ENCODE results near the gene HNRNPLL. TPM values are rescaled to one million over a fixed set of nuclear protein-coding genes. Genes with fewer than 3 reads are reported as not detected.

Gene HNRNPLL
- total RNA-seq, 2 experiments from 2014 or later = 7.6 to 47.9 TPM

GRCh38 chr2:38528534-38528933, 74.2 kb downstream of the HNRNPLL start:
- H3K27ac ChIP-seq (ENCODE audit: low read depth, low read length, poor library complexity, severe bottlenecking) = peak overlapping the region; percentile 84
- H4K20me1 ChIP-seq (ENCODE audit: insufficient read depth, low read length) = no peaks in the 10 kb centered on the region
- H3K4me1 ChIP-seq (ENCODE audit: insufficient read depth, low read length, poor library complexity, severe bottlenecking) = peaks cover 83% of the 10 kb centered on the region
- POLR2A ChIA-PET = interaction anchor here (0.6 to 1.0 kb wide), 3 partner anchors 78 to 576 kb away, joined by 3 to 4 read pairs (median 3); no protein-coding TSS in a partner anchor
- no peak for DNase-seq (ENCODE audit: low spot score)
- H3K79me2 ChIP-seq (ENCODE audit: insufficient read depth, low read depth, low read length) = no peaks in the 10 kb centered on the region
- intact Hi-C loops (cut with micrococcal nuclease; ENCODE audit: unreplicated experiment) = loop anchor here (10.0 kb wide), 1 partner anchor 596 kb away; the partner anchor contains the start of gene SOS1
- CTCF ChIA-PET (ENCODE audit: unreplicated experiment) = interaction anchor here (0.7 kb wide), 1 partner anchor 60 kb away, joined by 3 read pairs; no protein-coding TSS in a partner anchor
- H3K36me3 ChIP-seq (ENCODE audit: insufficient read depth, low read length) = no peaks in the 10 kb centered on the region
- H3K9me3 ChIP-seq (ENCODE audit: low read length) = no peaks in the 10 kb centered on the region
- H3K4me2 ChIP-seq (ENCODE audit: low read length) = peak overlapping the region; percentile 74
- peak overlapping the region; percentile 44 for H3K4me3 ChIP-seq (ENCODE audit: low read depth, low read length, poor library complexity, severe bottlenecking)
- TF ChIP-seq CTCF (conservative IDR thresholded peaks at IDR 0.05; ENCODE audit: low read length) (no peak), EZH2phosphoT487 (IDR thresholded peaks at IDR 0.05; ENCODE audit: borderline replicate concordance, low read depth, low read length) (no peak)
- no TSS peak for BruUV-seq (replicated peaks)
- peak overlapping the region; percentile 95; the same call in 1 of the 2 replicates for H2AFZ ChIP-seq (ENCODE audit: low read length)
- H3K9me2 ChIP-seq (ENCODE audit: insufficient read depth, low read length) = no peaks in the 10 kb centered on the region

GRCh38 chr2:38528008-38528442, 74.7 kb downstream of the HNRNPLL start:
- Histone ChIP-seq H3K4me1 (ENCODE audit: insufficient read depth, low read length, poor library complexity, severe bottlenecking) (peaks cover 83% of the 10 kb centered on the region), H3K27ac (ENCODE audit: low read depth, low read length, poor library complexity, severe bottlenecking) (peak overlapping the region; percentile 84), H3K4me2 (ENCODE audit: low read length) (peak overlapping the region; percentile 74), H3K9me3 (ENCODE audit: low read length) (no peaks in the 10 kb centered on the region), H3K79me2 (ENCODE audit: insufficient read depth, low read depth, low read length) (no peaks in the 10 kb centered on the region), H3K9me2 (ENCODE audit: insufficient read depth, low read length) (no peaks in the 10 kb centered on the region), H4K20me1 (ENCODE audit: insufficient read depth, low read length) (no peaks in the 10 kb centered on the region), H2AFZ (ENCODE audit: low read length) (peak overlapping the region; percentile 95), H3K4me3 (ENCODE audit: low read depth, low read length, poor library complexity, severe bottlenecking) (peak overlapping the region; percentile 44), H3K36me3 (ENCODE audit: insufficient read depth, low read length) (no peaks in the 10 kb centered on the region)
- ChIA-PET POLR2A (interaction anchor here (0.5 to 1.0 kb wide), 7 partner anchors 36 to 1653 kb away, joined by 3 to 5 read pairs (median 3); no protein-coding TSS in a partner anchor), CTCF (ENCODE audit: unreplicated experiment) (interaction anchor here (0.7 kb wide), 1 partner anchor 59 kb away, joined by 3 read pairs; no protein-coding TSS in a partner anchor)
- intact Hi-C loops (cut with micrococcal nuclease; ENCODE audit: unreplicated experiment) = loop anchor here (10.0 kb wide), 1 partner anchor 597 kb away; the partner anchor contains the start of gene SOS1
- no TSS peak for BruUV-seq (replicated peaks)
- TF ChIP-seq EZH2phosphoT487 (IDR thresholded peaks at IDR 0.05; ENCODE audit: borderline replicate concordance, low read depth, low read length) (no peak), CTCF (conservative IDR thresholded peaks at IDR 0.05; ENCODE audit: low read length) (peak; percentile 47)
- peak; percentile 72 for DNase-seq (ENCODE audit: low spot score)
